ENCODE measurements around the gene ATF7.

- TF ChIP-seq CTCF (IDR thresholded peaks at IDR 0.05; ENCODE audit: low read length) = no peak
- no peak for TF ChIP-seq EZH2 (IDR thresholded peaks at IDR 0.05; ENCODE audit: borderline replicate concordance, low read length)
Observed at GRCh38 chr12:53530061-53530460, 96.1 kb downstream of the ATF7 start.
